ENCODE measurements around the gene CACNA2D3. TPM values are rescaled to one million over a fixed set of nuclear protein-coding genes. Genes with fewer than 3 reads are reported as not detected.

The CACNA2D3 gene
- total RNA-seq, 1 experiment from 2014 or later: not detected

DNA sequence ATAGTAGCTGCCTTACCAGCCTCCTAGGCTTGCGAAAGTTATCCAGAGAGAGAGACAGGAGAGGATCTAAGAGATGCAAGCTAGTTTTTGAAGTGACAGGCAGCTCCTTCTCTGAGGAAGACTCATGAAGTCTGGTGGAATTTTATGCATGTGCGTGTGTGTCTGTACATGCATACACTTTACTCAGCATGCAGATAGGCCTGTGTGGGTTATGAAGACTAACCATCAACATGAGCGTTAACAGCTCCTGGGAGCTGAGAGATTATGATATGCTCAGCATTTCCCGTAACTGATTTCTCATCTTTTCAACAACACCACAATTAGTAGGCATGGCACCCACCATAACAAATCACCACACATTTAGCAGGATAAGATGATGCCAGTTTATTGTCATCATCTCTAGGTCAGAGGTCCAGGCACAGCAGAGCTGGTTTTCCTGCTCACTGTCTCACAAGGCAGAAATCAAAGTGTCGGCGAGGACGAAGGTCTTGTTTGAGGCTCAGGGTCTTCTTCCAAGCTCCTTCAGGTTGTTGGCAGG lies 239.5 kb downstream of the CACNA2D3 start:
- no TSS peak for BruUV-seq (replicated peaks)
- H3K4me1 ChIP-seq: no peaks in the 10 kb centered on the region
- Mint-ChIP-seq H3K27ac (ENCODE audit: unreplicated experiment) (no peak overlapping the region), H3K36me3 (ENCODE audit: insufficient read depth, unreplicated experiment) (no peaks in the 10 kb centered on the region), H3K27me3 (ENCODE audit: insufficient read depth, unreplicated experiment) (no peaks in the 10 kb centered on the region), H3K4me1 (ENCODE audit: low read depth, unreplicated experiment) (no peaks in the 10 kb centered on the region), H3K9me3 (ENCODE audit: unreplicated experiment) (no peaks in the 10 kb centered on the region), H3K4me3 (ENCODE audit: unreplicated experiment) (no peak overlapping the region)
- H3K36me3 ChIP-seq (ENCODE audit: control insufficient read depth, insufficient read depth, low read length): no peaks in the 10 kb centered on the region
- intact Hi-C loops (cut with micrococcal nuclease; ENCODE audit: unreplicated experiment): no loop called here
- no peak for DNase-seq
- H3K4me3 ChIP-seq (ENCODE audit: low read depth, low read length): no peak overlapping the region
- H3K9me3 ChIP-seq: no peaks in the 10 kb centered on the region
- POLR2A ChIA-PET: no interaction called here
- H3K27me3 ChIP-seq (replicated peaks; ENCODE audit: control insufficient read depth, insufficient read depth, low read length): no peaks in the 10 kb centered on the region
- no peak for TF ChIP-seq CTCF (IDR thresholded peaks at IDR 0.05; ENCODE audit: insufficient read depth in 1 of 2, low read depth in 1 of 2, low read length in 1 of 2, severe bottlenecking in 1 of 2, unreplicated experiment in 1 of 2)
- CTCF ChIA-PET: no interaction called here

- intact Hi-C loops (cut with micrococcal nuclease; ENCODE audit: unreplicated experiment): no loop called here
- CTCF ChIA-PET: no interaction called here
Measured at GRCh38 chr3:54366007-54366750, 243.8 kb downstream of the CACNA2D3 start.

DNA sequence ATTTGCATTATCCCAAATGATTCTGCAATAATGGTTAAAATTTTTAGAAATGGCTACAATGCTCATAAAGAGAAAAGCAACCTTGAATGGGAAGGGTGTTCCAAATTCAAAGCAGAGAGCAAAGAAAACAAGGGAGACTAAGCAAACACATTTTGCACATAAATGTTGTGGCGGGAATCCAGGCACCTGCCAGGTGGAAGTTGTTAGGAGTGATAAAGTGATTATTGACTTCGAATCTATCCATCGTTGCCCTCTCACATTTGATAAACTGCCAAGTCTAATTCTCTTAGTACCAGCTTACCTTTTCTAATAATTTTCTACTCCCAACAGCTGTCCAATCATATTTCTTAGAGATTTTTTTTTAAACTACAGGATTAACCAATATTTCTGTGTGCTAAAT lies 244.5 kb downstream of the CACNA2D3 start:
- no peaks in the 10 kb centered on the region for H3K27me3 ChIP-seq (replicated peaks; ENCODE audit: control insufficient read depth, insufficient read depth, low read length)
- no peak overlapping the region for H3K4me3 Mint-ChIP-seq (ENCODE audit: unreplicated experiment)
- H3K9me3 Mint-ChIP-seq (ENCODE audit: unreplicated experiment): no peaks in the 10 kb centered on the region
- POLR2A ChIA-PET: no interaction called here
- no peaks in the 10 kb centered on the region for H3K36me3 Mint-ChIP-seq (ENCODE audit: insufficient read depth, unreplicated experiment)
- no peaks in the 10 kb centered on the region for H3K4me1 ChIP-seq
- no peak overlapping the region for H3K4me3 ChIP-seq (ENCODE audit: low read depth, low read length)
- intact Hi-C loops (cut with micrococcal nuclease; ENCODE audit: unreplicated experiment): no loop called here
- no peak for TF ChIP-seq CTCF (IDR thresholded peaks at IDR 0.05; ENCODE audit: insufficient read depth in 1 of 2, low read depth in 1 of 2, low read length in 1 of 2, severe bottlenecking in 1 of 2, unreplicated experiment in 1 of 2)
- no peaks in the 10 kb centered on the region for H3K36me3 ChIP-seq (ENCODE audit: control insufficient read depth, insufficient read depth, low read length)
- DNase-seq: no peak
- CTCF ChIA-PET: no interaction called here
- no TSS peak for BruUV-seq (replicated peaks)
- H3K9me3 ChIP-seq: no peaks in the 10 kb centered on the region
- no peaks in the 10 kb centered on the region for H3K4me1 Mint-ChIP-seq (ENCODE audit: low read depth, unreplicated experiment)
- no peak overlapping the region for H3K27ac Mint-ChIP-seq (ENCODE audit: unreplicated experiment)
- peaks cover 4% of the 10 kb centered on the region for H3K27me3 Mint-ChIP-seq (ENCODE audit: insufficient read depth, unreplicated experiment)

More at GRCh38 chr3:54366007-54366750, 243.8 kb downstream of the CACNA2D3 start:
- Histone ChIP-seq H3K4me1 (no peaks in the 10 kb centered on the region), H3K9me3 (no peaks in the 10 kb centered on the region), H3K4me3 (ENCODE audit: low read depth, low read length) (no peak overlapping the region), H3K36me3 (ENCODE audit: control insufficient read depth, insufficient read depth, low read length) (no peaks in the 10 kb centered on the region), H3K27me3 (replicated peaks; ENCODE audit: control insufficient read depth, insufficient read depth, low read length) (no peaks in the 10 kb centered on the region)
- H3K9me3 Mint-ChIP-seq (ENCODE audit: unreplicated experiment): no peaks in the 10 kb centered on the region
- no peak for TF ChIP-seq CTCF (IDR thresholded peaks at IDR 0.05; ENCODE audit: insufficient read depth in 1 of 2, low read depth in 1 of 2, low read length in 1 of 2, severe bottlenecking in 1 of 2, unreplicated experiment in 1 of 2)
- no peak overlapping the region for H3K4me3 Mint-ChIP-seq (ENCODE audit: unreplicated experiment)
- no peak for DNase-seq
- BruUV-seq (replicated peaks): no TSS peak
- no peaks in the 10 kb centered on the region for H3K4me1 Mint-ChIP-seq (ENCODE audit: low read depth, unreplicated experiment)
- no peaks in the 10 kb centered on the region for H3K36me3 Mint-ChIP-seq (ENCODE audit: insufficient read depth, unreplicated experiment)
- POLR2A ChIA-PET: no interaction called here
- peaks cover 4% of the 10 kb centered on the region for H3K27me3 Mint-ChIP-seq (ENCODE audit: insufficient read depth, unreplicated experiment)
- no peak overlapping the region for H3K27ac Mint-ChIP-seq (ENCODE audit: unreplicated experiment)

Measured in Caco-2 (cell line).